GM12878 (cell line): ENCODE data around the gene NBPF26.
"Not testable (repeated sequence)": the region's sequence is repeated elsewhere in the genome, so short reads cannot be mapped to it uniquely, and the experiment has no call there.

Experiments used
- BMI1 ChIP-seq: fragments of 450-650 bp; IDR thresholded peaks from 2 replicates; pipeline ENCODE4 v1.6.1; 2016; ENCODE audit warnings: mild to moderate bottlenecking, moderate library complexity, borderline replicate concordance
- CHD2 ChIP-seq: IDR thresholded peaks from 2 replicates; pipeline ENCODE4 v1.6.1; 2011; ENCODE audit warnings: low read depth, low read length, improper control_type of control experiment, borderline replicate concordance
- EGR1 ChIP-seq, 2 experiments: IDR thresholded peaks; 1 replicate in 1 of 2; 2 replicates in 1 of 2; pipeline ENCODE4 v1.6.1; 2011 to 2012; ENCODE audit warnings: low read depth in 2 of 2, low read length in 2 of 2, borderline replicate concordance in 1 of 2, mild to moderate bottlenecking in 1 of 2, moderate library complexity in 1 of 2
- RAD21 ChIP-seq: IDR thresholded peaks from 2 replicates; pipeline ENCODE4 v1.6.1; 2011; ENCODE audit warnings: mild to moderate bottlenecking, low read depth, low read length, moderate library complexity; ENCODE audit not compliant: insufficient read depth
- SPI1 ChIP-seq: IDR thresholded peaks from 2 replicates; pipeline ENCODE4 v1.6.1; 2011; ENCODE audit warnings: low read depth, mild to moderate bottlenecking, low read length, moderate library complexity, borderline replicate concordance; ENCODE audit not compliant: insufficient read depth
- TF ChIP-seq, protein P1 (sequence below), 3 experiments: IDR thresholded peaks in 2 of 3; conservative IDR thresholded peaks in 1 of 3; 2 replicates each; pipeline ENCODE4 v1.5.1; 2011; ENCODE audit warnings: low read depth in 3 of 3, low read length in 3 of 3, mild to moderate bottlenecking in 3 of 3, control low read depth in 2 of 3, moderate library complexity in 2 of 3, inconsistent platforms in 1 of 3, mixed read lengths in 1 of 3; ENCODE audit not compliant: control insufficient read depth in 2 of 3, insufficient read depth in 1 of 3; ENCODE audit errors: extremely low read depth in 1 of 3

- not testable (repeated sequence) for TF ChIP-seq BMI1; EGR1 (IDR thresholded peaks at IDR 0.05; ENCODE audit: borderline replicate concordance in 1 of 2, low read depth in 2 of 2, low read length in 2 of 2); CHD2; RAD21; SPI1
- TF ChIP-seq, protein P1, sequence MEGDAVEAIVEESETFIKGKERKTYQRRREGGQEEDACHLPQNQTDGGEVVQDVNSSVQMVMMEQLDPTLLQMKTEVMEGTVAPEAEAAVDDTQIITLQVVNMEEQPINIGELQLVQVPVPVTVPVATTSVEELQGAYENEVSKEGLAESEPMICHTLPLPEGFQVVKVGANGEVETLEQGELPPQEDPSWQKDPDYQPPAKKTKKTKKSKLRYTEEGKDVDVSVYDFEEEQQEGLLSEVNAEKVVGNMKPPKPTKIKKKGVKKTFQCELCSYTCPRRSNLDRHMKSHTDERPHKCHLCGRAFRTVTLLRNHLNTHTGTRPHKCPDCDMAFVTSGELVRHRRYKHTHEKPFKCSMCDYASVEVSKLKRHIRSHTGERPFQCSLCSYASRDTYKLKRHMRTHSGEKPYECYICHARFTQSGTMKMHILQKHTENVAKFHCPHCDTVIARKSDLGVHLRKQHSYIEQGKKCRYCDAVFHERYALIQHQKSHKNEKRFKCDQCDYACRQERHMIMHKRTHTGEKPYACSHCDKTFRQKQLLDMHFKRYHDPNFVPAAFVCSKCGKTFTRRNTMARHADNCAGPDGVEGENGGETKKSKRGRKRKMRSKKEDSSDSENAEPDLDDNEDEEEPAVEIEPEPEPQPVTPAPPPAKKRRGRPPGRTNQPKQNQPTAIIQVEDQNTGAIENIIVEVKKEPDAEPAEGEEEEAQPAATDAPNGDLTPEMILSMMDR (IDR thresholded peaks at IDR 0.05 in 2 of 3, conservative IDR thresholded peaks at IDR 0.05 in 1 of 3; ENCODE audit: control insufficient read depth in 2 of 3, extremely low read depth in 1 of 3, insufficient read depth in 1 of 3, low read depth in 3 of 3, low read length in 3 of 3), result not testable (repeated sequence)
These were observed 134.4 kb downstream of the NBPF26 start for GRCh38 chr1:120858144-120858543.
